Hepatocyte (in vitro differentiated cells): Measurements from ENCODE around the gene CENPA. TPM values are rescaled to one million over a fixed set of nuclear protein-coding genes. Genes with fewer than 3 reads are reported as not detected.
"Not testable (repeated sequence)": the region's sequence is repeated elsewhere in the genome, so short reads cannot be mapped to it uniquely, and the experiment has no call there.

ENCODE experiments used
- DNase-seq: peaks from one replicate; pipeline ENCODE4 v3.0.0-alpha.2; 2016; ENCODE audit warnings: low spot score
- H2AFZ ChIP-seq: fragments of 200-600 bp; sonication (generic); 2 replicates; pipeline ENCODE4 v1.6.0; 2016; ENCODE audit warnings: antibody characterized with exemption, mild to moderate bottlenecking
- H3K27ac ChIP-seq: fragments of 200-600 bp; sonication (generic); 2 replicates; pipeline ENCODE4 v1.5.1; 2016; ENCODE audit warnings: mild to moderate bottlenecking
- H3K27me3 ChIP-seq: fragments of 200-600 bp; sonication (generic); 2 replicates; pipeline ENCODE4 v1.6.1; 2016
- H3K36me3 ChIP-seq: fragments of 200-600 bp; sonication (generic); replicated peaks from 2 replicates; pipeline ENCODE4 v1.5.1; 2016; ENCODE audit warnings: low read depth; ENCODE audit not compliant: insufficient read depth
- H3K4me1 ChIP-seq: fragments of 200-600 bp; sonication (generic); 2 replicates; pipeline ENCODE4 v1.5.1; 2016; ENCODE audit warnings: mild to moderate bottlenecking, moderate library complexity; ENCODE audit not compliant: insufficient read depth
- H3K4me2 ChIP-seq: fragments of 200-600 bp; sonication (generic); 2 replicates; pipeline ENCODE4 v1.6.0; 2016
- H3K4me3 ChIP-seq: fragments of 200-600 bp; sonication (generic); 2 replicates; pipeline ENCODE4 v1.5.1; 2016; ENCODE audit warnings: mild to moderate bottlenecking
- H3K79me2 ChIP-seq: fragments of 200-600 bp; sonication (generic); 2 replicates; pipeline ENCODE4 v1.6.0; 2017; ENCODE audit warnings: mild to moderate bottlenecking
- H3K9me2 ChIP-seq: fragments of 200-600 bp; sonication (generic); replicated peaks from 2 replicates; pipeline ENCODE4 v1.6.0; 2017; ENCODE audit warnings: mild to moderate bottlenecking; ENCODE audit not compliant: insufficient read depth
- H3K9me3 ChIP-seq: fragments of 200-600 bp; sonication (generic); 2 replicates; pipeline ENCODE4 v1.5.1; 2016; ENCODE audit warnings: low read depth, mild to moderate bottlenecking
- H4K20me1 ChIP-seq: fragments of 200-600 bp; sonication (generic); 2 replicates; pipeline ENCODE4 v1.6.0; 2016; ENCODE audit warnings: mild to moderate bottlenecking; ENCODE audit not compliant: insufficient read depth, poor library complexity, severe bottlenecking
- EZH2 ChIP-seq: fragments of 200-600 bp; sonication (generic); IDR thresholded peaks from 2 replicates; pipeline ENCODE4 v1.6.1; 2016; ENCODE audit warnings: antibody characterized with exemption, mild to moderate bottlenecking, borderline replicate concordance
- EZH2phosphoT487 ChIP-seq: fragments of 200-600 bp; sonication (generic); IDR thresholded peaks from one replicate; pipeline ENCODE4 v1.6.1; 2018; ENCODE audit warnings: antibody characterized with exemption, mild to moderate bottlenecking, low read depth, moderate library complexity; ENCODE audit not compliant: unreplicated experiment, severe bottlenecking
- WGBS: methylation state at CpG from one replicate; pipeline ENCODE4 v1.1.6; 2016; ENCODE audit warnings: low lambda C conversion rate; ENCODE audit errors: missing lambda C conversion rate; 5-methylcytosine and 5-hydroxymethylcytosine counted together
- polyA plus RNA-seq: library from polyadenylated mRNA; unstranded; fragments of >200 nt; fragmentation: Nextera tagmentation; extraction: Ambion mirVana; gene quantifications from 2 replicates; pipeline ENCODE4 v1.2.1, GENCODE V29; 2016
- total RNA-seq: library from RNA; depleted of rRNA; stranded (reverse); fragments of >200 nt; gene quantifications from 2 replicates; pipeline ENCODE4 v1.2.3, GENCODE V29; 2014
- TF ChIP-seq, protein P1 (sequence below): fragments of 200-600 bp; sonication (generic); IDR thresholded peaks from 2 replicates; pipeline ENCODE4 v1.5.1; 2016; ENCODE audit warnings: antibody characterized with exemption, mild to moderate bottlenecking; ENCODE audit not compliant: poor library complexity

The CENPA gene
- total and polyA plus RNA-seq, 2 experiments from 2014 or later: 1.7 to 5.5 TPM

DNA sequence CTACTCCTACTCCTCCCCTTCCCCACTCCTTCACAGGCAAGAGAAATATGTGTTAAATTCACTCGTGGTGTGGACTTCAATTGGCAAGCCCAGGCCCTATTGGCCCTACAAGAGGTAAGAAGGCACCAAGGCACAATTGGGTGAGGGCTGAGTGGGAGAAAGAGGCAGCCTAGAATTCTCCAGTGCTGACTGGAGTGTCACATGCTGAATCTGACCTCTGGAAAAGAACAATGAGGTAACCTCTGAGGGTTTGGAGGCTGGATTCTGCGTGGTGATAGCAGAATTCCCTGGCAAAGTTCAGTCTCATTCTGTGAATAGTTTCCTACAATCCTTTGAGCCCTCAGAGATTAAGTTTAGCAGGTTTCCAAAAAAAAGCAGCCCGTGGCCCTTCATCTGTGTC lies 6.9 kb downstream of the CENPA start:
- no peaks in the 10 kb centered on the region for H3K9me2 ChIP-seq
- no peaks in the 10 kb centered on the region for H3K4me1 ChIP-seq
- H3K4me3 ChIP-seq: no peak overlapping the region
- H3K36me3 ChIP-seq: no peaks in the 10 kb centered on the region
- H3K79me2 ChIP-seq: peaks cover 11% of the 10 kb centered on the region
- 72% methylated on average over 3 of the region's 3 CpGs for WGBS
- H4K20me1 ChIP-seq: no peaks in the 10 kb centered on the region
- H3K27ac ChIP-seq: no peak overlapping the region
- H3K27me3 ChIP-seq: no peaks in the 10 kb centered on the region
- no peak for TF ChIP-seq EZH2
- TF ChIP-seq, protein P1, sequence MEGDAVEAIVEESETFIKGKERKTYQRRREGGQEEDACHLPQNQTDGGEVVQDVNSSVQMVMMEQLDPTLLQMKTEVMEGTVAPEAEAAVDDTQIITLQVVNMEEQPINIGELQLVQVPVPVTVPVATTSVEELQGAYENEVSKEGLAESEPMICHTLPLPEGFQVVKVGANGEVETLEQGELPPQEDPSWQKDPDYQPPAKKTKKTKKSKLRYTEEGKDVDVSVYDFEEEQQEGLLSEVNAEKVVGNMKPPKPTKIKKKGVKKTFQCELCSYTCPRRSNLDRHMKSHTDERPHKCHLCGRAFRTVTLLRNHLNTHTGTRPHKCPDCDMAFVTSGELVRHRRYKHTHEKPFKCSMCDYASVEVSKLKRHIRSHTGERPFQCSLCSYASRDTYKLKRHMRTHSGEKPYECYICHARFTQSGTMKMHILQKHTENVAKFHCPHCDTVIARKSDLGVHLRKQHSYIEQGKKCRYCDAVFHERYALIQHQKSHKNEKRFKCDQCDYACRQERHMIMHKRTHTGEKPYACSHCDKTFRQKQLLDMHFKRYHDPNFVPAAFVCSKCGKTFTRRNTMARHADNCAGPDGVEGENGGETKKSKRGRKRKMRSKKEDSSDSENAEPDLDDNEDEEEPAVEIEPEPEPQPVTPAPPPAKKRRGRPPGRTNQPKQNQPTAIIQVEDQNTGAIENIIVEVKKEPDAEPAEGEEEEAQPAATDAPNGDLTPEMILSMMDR: no peak
- no peak for TF ChIP-seq EZH2phosphoT487
- no peak for DNase-seq
- H3K4me2 ChIP-seq: no peak overlapping the region
- H3K9me3 ChIP-seq: no peaks in the 10 kb centered on the region
- no peak overlapping the region for H2AFZ ChIP-seq

DNA sequence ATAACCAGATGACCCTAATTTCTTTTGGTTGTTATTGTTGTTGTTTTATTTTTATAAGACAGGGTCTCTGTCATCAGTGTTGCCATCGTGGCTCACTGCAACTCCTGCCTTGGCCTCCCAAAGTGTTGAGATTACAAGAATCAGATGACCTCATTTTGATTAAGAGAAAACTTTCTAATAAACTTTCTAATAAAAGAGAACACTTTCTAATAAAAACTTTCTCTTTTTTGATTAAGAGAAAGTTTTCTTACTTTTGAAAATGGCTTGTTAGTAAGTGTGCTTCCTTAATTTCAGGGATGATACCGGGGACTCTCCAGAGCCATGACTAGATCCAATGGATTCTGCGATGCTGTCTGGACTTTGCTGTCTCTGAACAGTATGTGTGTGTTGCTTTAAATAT lies 7.7 kb downstream of the CENPA start:
- no peaks in the 10 kb centered on the region for H3K27me3 ChIP-seq
- no peak overlapping the region for H3K4me3 ChIP-seq
- no peaks in the 10 kb centered on the region for H3K9me3 ChIP-seq
- H3K9me2 ChIP-seq: no peaks in the 10 kb centered on the region
- no peaks in the 10 kb centered on the region for H3K36me3 ChIP-seq
- TF ChIP-seq EZH2phosphoT487 (no peak), EZH2 (no peak)
- TF ChIP-seq, protein P1: no peak
- no peak overlapping the region for H3K27ac ChIP-seq
- no peak overlapping the region for H3K4me2 ChIP-seq
- DNase-seq: no peak
- H4K20me1 ChIP-seq: no peaks in the 10 kb centered on the region
- H2AFZ ChIP-seq: no peak overlapping the region
- 92% methylated on average over 3 of the region's 3 CpGs for WGBS
- H3K79me2 ChIP-seq: peaks cover 11% of the 10 kb centered on the region
- no peaks in the 10 kb centered on the region for H3K4me1 ChIP-seq

DNA sequence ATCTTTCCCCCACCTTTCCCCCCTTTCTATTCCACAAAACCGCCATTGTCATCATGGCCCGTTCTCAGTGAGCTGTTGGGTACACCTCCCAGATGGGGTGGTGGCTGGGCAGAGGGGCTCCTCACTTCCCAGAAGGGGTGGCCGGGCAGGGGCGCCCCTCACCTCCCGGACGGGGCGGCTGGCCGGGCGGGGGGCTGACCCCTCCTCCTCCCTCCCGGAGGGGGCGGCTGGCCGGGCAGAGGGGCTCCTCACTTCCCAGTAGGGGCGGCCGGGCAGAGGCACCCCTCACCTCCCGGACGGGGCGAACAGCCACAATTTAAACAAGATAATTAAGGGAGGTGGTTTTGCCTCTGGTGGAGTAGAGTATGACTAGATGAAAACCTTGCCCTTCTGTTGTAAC lies 9.3 kb downstream of the CENPA start:
- H3K36me3 ChIP-seq: not testable (repeated sequence)
- 94% methylated on average over 17 of the region's 17 CpGs for WGBS

DNA sequence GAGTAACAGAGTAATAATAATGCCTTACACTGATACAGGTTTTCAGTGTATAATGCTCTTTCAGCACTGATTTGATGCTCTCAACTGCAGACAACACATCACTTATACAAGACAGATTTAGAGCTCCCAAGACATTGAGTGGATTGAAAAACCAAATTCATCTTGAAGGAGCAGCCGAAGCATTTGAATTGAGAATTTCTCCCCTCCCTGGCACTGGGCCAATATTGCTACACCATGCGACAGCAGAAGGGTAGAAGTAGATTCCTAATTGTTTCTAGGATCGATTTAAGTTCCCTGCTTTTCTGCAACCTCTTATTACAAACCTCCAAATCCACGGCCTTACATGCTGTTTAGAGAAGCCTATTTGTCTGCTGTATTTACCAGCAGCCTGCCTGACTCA lies 15.5 kb downstream of the CENPA start:
- Histone ChIP-seq H3K4me2 (no peak overlapping the region), H3K36me3 (no peaks in the 10 kb centered on the region), H4K20me1 (no peaks in the 10 kb centered on the region), H3K4me1 (no peaks in the 10 kb centered on the region), H3K27me3 (no peaks in the 10 kb centered on the region), H3K4me3 (no peak overlapping the region), H2AFZ (no peak overlapping the region), H3K79me2 (no peaks in the 10 kb centered on the region), H3K27ac (no peak overlapping the region), H3K9me3 (no peaks in the 10 kb centered on the region), H3K9me2 (no peaks in the 10 kb centered on the region)
- 63% methylated on average over 4 of the region's 4 CpGs for WGBS
- TF ChIP-seq, protein P1: no peak
- TF ChIP-seq EZH2phosphoT487 (no peak), EZH2 (no peak)
- DNase-seq: no peak

More for the DNA sequence above, 9.3 kb downstream of the CENPA start:
- not testable (repeated sequence) for H3K9me3 ChIP-seq, H2AFZ ChIP-seq, H4K20me1 ChIP-seq, H3K4me2 ChIP-seq, H3K79me2 ChIP-seq, H3K27me3 ChIP-seq, DNase-seq, H3K4me3 ChIP-seq, H3K4me1 ChIP-seq, H3K9me2 ChIP-seq, H3K27ac ChIP-seq
